Left lung (tissue), 10 donors: Measurements from ENCODE around the gene EFCC1. TPM values are rescaled to one million over a fixed set of nuclear protein-coding genes. Genes with fewer than 3 reads are reported as not detected.

Experiments
- ATAC-seq: fragments of 200-7000 bp; cut with Tn5 transposase; one replicate; pipeline ENCODE4 v1.9.1; 2020; ENCODE audit warnings: moderate library complexity
- DNase-seq, 4 donors: peaks; one replicate each; pipeline ENCODE4 v3.0.0-alpha.2; 2013 to 2020
- H3K27ac ChIP-seq, 2 donors: fragments of 200-600 bp; sonication (generic) in 1 of 2; one replicate each; pipeline versions ENCODE4 v1.5.0 to v1.8.0; 2020 to 2021
- H3K27me3 ChIP-seq, 2 donors: fragments of 200-600 bp; sonication (generic) in 1 of 2; one replicate each; pipeline versions ENCODE4 v1.5.0 to v1.8.0; 2020 to 2021
- H3K36me3 ChIP-seq, 2 donors: fragments of 200-600 bp; sonication (generic) in 1 of 2; one replicate each; pipeline versions ENCODE4 v1.5.0 to v1.8.0; 2020 to 2021
- H3K4me1 ChIP-seq, 2 donors: fragments of 200-600 bp; one replicate each; pipeline ENCODE4 v1.8.0; 2021
- H3K4me3 ChIP-seq, 2 donors: fragments of 200-600 bp; sonication (generic) in 1 of 2; one replicate each; pipeline versions ENCODE4 v1.5.0 to v1.8.0; 2020 to 2021; ENCODE audit warnings: mild to moderate bottlenecking in 1 of 2
- H3K9me3 ChIP-seq, 2 donors: fragments of 200-600 bp; sonication (generic) in 1 of 2; one replicate each; pipeline versions ENCODE4 v1.5.0 to v1.8.0; 2020 to 2021
- CTCF ChIP-seq, 2 donors: fragments of 200-600 bp; sonication (generic) in 1 of 2; IDR thresholded peaks; one replicate each; pipeline versions ENCODE4 v1.5.0 to v1.8.0; 2021; ENCODE audit warnings: antibody characterized with exemption in 2 of 2
- intact Hi-C, 2 donors: fragments of 100-400 bp; cut with DNase I; formaldehyde crosslinking; loops; one replicate each; pipeline versions ENCODE4 v1.11.2 to v1.14.2; 2022
- polyA plus RNA-seq, 6 donors: library from polyadenylated mRNA; unstranded; fragments of 120-200 nt; gene quantifications; one replicate each; pipeline ENCODE4 v1.2.1, GENCODE V29; 2013; ENCODE audit not compliant: insufficient read length in 6 of 6
- total RNA-seq, 2 donors: library from RNA; stranded (reverse); fragmentation: NEBNext Ultra II Directional; extraction: Animal tissue kit (Norgen Biotek cat#: 25700); gene quantifications; one replicate each; pipeline ENCODE4 v1.2.1, GENCODE V29; 2021
- donor health status: DM: no; HTN: yes; CAD: no.
- donor health status: DM: no; HTN: no; CAD: no.

EFCC1 gene
- total and polyA plus RNA-seq, 8 donors = 2.7 to 16.8 (median 12.9) TPM

GRCh38 chr3:129059311-129059958 lies 58.3 kb downstream of the EFCC1 start:
- H3K4me3 ChIP-seq = no peak overlapping the region
- TF ChIP-seq CTCF (IDR thresholded peaks at IDR 0.05) = no peak
- no peaks in the 10 kb centered on the region for H3K4me1 ChIP-seq
- H3K27ac ChIP-seq = no peak overlapping the region
- intact Hi-C loops = loop anchor here in 1 of 2 donors (10.0 kb wide), 1 partner anchor 185 kb away; the partner anchor contains the start of gene COPG1
- no peaks in the 10 kb centered on the region for H3K36me3 ChIP-seq
- DNase-seq = no peak
- H3K27me3 ChIP-seq = no peaks in the 10 kb centered on the region
- no peak for ATAC-seq
- H3K9me3 ChIP-seq = no peaks in the 10 kb centered on the region

GRCh38 chr3:129060276-129061022 lies 59.3 kb downstream of the EFCC1 start, which contains the start of gene GP9:
TSS of gene GP9 (plus strand) at chr3:129060779. CDS start at chr3:129061740, 961 bp downstream.
- TF ChIP-seq CTCF (IDR thresholded peaks at IDR 0.05) = no peak
- DNase-seq = peak in 1 of 4 donors; percentile 28
- H3K27ac ChIP-seq = no peak within 1 kb of the TSS
- no peaks in the 10 kb centered on the region for H3K36me3 ChIP-seq
- no peak within 1 kb of the TSS for H3K4me3 ChIP-seq
- intact Hi-C loops = no loop called here
- no peaks in the 10 kb centered on the region for H3K27me3 ChIP-seq
- no peaks in the 10 kb centered on the region for H3K4me1 ChIP-seq
- H3K9me3 ChIP-seq = no peaks in the 10 kb centered on the region
- no peak for ATAC-seq

GRCh38 chr3:129061023-129061887 lies 60.2 kb downstream of the EFCC1 start:
- Histone ChIP-seq H3K4me3 (no peak overlapping the region), H3K9me3 (no peaks in the 10 kb centered on the region), H3K36me3 (no peaks in the 10 kb centered on the region), H3K27ac (no peak overlapping the region), H3K27me3 (no peaks in the 10 kb centered on the region), H3K4me1 (no peaks in the 10 kb centered on the region)
- no peak for TF ChIP-seq CTCF (IDR thresholded peaks at IDR 0.05)
- DNase-seq (peak in 1 of 4 donors; percentile 26), ATAC-seq (no peak)
- intact Hi-C loops = no loop called here

GRCh38 chr3:129061888-129062834 lies 61.1 kb downstream of the EFCC1 start:
- H3K4me3 ChIP-seq = no peak overlapping the region
- no peak overlapping the region for H3K27ac ChIP-seq
- H3K9me3 ChIP-seq = no peaks in the 10 kb centered on the region
- no peaks in the 10 kb centered on the region for H3K27me3 ChIP-seq
- TF ChIP-seq CTCF (IDR thresholded peaks at IDR 0.05) = no peak
- DNase-seq (peak in 1 of 4 donors; percentile 27), ATAC-seq (no peak)
- no peaks in the 10 kb centered on the region for H3K36me3 ChIP-seq
- H3K4me1 ChIP-seq = no peaks in the 10 kb centered on the region
- intact Hi-C loops = no loop called here
